GM18526 (cell line): ENCODE data around the gene ALOXE3.

Experiments used
- POLR2A ChIP-seq: IDR thresholded peaks from 3 replicates; pipeline ENCODE4 v1.6.1; 2011; ENCODE audit not compliant: insufficient read length; ENCODE audit errors: extremely low read depth

The ALOXE3 gene

GRCh38 chr17:8068736-8069586 lies 49.4 kb downstream of the ALOXE3 start:
- no peak for TF ChIP-seq POLR2A

GRCh38 chr17:8067806-8068205 lies 50.5 kb downstream of the ALOXE3 start:
- no peak for TF ChIP-seq POLR2A

GRCh38 chr17:8066841-8067775 lies 51.2 kb downstream of the ALOXE3 start:
- TF ChIP-seq POLR2A = no peak

DNA sequence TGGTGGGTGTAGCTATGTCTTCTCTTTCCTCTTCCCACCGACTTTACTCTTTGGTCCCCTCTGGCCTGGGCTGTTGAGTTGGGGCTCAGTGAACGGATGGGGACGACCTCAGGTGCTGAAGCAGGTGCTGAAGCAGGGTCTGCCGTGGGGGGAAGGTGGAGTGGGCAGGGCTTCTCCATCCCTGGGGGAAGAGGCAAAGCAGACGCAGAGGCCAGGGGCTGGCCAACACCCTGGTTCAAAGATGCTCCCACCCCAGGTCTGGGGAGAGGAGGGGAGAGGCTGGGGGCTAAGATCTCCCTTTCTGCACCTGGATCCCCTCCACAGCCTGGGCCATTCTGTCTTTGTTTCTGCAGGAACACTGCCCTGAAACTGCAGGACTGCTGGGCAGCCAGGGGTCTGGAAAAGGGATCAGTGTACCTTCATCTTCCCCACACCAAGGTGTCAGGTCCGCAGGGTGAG lies 53.7 kb downstream of the ALOXE3 start:
- no peak for TF ChIP-seq POLR2A

GRCh38 chr17:8063761-8064534 lies 54.4 kb downstream of the ALOXE3 start:
- no peak for TF ChIP-seq POLR2A

GRCh38 chr17:8062807-8063483 lies 55.4 kb downstream of the ALOXE3 start:
- TF ChIP-seq POLR2A = no peak

DNA sequence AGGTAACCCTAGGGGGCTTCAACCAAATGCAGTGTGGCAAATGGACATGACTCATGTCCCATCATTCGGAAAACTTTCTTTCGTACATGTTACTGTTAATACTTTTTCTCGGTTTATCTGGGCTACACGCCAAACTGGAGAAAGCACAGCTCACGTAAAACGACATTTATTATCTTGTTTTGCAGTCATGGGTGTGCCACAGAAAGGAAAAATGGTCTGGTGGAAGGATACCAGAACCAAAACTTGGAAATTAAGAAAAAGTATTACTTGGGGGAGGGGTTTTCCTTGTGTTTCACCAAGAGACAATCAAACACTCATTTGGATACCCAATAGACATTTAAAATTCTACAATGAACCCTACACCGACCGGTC lies 55.9 kb downstream of the ALOXE3 start:
- no peak for TF ChIP-seq POLR2A

DNA sequence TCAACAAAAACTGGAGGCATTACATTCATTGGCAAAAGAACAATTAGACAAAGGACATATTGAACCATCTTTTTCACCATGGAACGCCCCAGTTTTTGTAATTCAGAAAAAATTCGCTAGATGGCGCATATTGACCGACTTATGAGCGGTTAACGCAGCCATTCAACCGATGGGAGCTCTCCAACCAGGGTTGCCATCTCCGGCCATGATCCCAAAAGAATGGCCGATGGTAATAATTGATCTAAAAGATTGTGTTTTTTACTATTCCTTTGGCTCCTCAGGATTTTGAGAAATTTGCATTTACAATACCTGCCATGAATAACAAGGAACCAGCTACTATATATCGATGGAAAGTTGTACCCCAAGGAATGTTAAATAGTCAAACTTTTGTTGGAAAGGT lies 58.0 kb downstream of the ALOXE3 start:
- no peak for TF ChIP-seq POLR2A

DNA sequence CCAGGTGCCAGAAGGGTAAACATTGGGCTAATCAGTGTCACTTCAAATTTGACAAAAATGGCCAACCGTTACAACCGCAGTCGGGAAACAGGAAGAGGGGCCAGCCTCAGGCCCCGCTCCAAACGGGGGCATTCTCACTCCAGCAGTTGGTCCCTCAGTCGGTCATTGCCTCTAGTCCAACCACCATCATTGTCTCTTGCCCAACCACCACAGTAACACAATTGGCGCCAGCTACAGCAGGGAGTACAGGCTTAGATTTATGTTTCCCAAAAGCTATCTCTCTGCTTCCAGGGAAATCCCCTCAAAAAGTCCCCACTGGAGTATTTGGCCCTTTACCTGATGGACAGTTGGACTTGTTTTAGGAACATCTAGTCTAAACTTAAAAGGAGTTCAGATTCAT lies 59.2 kb downstream of the ALOXE3 start:
- TF ChIP-seq POLR2A = no peak

- TF ChIP-seq POLR2A = no peak
Observed at GRCh38 chr17:8057691-8058114, 60.6 kb downstream of the ALOXE3 start.

GRCh38 chr17:8056976-8057625 lies 61.2 kb downstream of the ALOXE3 start:
- TF ChIP-seq POLR2A = no peak

DNA sequence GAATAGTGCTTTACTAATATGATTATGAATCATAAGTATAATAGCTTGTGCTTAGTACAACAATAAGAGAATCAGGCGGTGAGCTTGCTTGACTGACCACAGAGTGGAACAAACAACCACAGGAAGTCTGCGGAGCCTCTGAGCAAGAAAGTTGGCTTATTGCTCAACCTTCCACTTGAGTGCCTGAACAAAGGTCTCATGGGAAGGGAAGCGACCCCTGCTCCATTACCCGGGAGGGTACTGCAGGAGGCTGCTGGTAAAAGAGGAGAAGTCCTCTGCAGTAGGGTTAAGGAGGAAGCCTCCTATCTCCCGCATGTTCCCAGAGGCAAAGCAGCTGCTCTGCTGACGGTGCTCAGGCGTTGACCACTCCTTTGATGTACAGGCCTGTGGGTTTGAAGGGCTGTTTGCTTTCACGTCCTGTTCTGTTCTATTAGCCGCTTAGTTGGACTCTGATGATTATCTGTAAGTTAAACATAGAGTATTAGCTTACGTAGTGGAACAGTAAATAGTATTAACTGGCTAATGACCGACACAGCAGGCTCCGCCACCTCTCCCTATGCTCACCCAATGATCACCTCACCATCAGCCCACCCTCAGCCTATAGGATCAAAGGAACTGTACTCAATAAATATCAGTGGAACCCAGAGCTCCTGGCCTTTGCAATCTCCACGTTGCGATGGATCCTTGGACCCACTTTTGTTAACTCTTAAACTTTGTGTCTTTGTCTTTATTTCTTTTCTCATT lies 61.9 kb downstream of the ALOXE3 start:
- TF ChIP-seq POLR2A = no peak

GRCh38 chr17:8055851-8056231 lies 62.5 kb downstream of the ALOXE3 start:
- no peak for TF ChIP-seq POLR2A
